Neuronal stem cell (in vitro differentiated cells): ENCODE data around the gene BCL2.
"Not testable (repeated sequence)": the region's sequence is repeated elsewhere in the genome, so short reads cannot be mapped to it uniquely, and the experiment has no call there.

Experiments
- DNase-seq: peaks from one replicate; pipeline ENCODE4 v3.0.0-alpha.2; 2013; ENCODE audit warnings: low spot score
- H2AFZ ChIP-seq: one replicate; pipeline ENCODE4 v1.6.1; 2013; ENCODE audit warnings: mild to moderate bottlenecking, low read length, inconsistent platforms
- H2AK5ac ChIP-seq: 2 replicates; pipeline ENCODE4 v1.6.1; 2013; ENCODE audit warnings: low read depth, mild to moderate bottlenecking, inconsistent platforms, low read length, moderate library complexity, mixed read lengths
- H2BK120ac ChIP-seq: 2 replicates; pipeline ENCODE4 v1.6.1; 2013; ENCODE audit warnings: low read depth, mild to moderate bottlenecking, inconsistent platforms, low read length, moderate library complexity, mixed read lengths
- H2BK12ac ChIP-seq: one replicate; pipeline ENCODE4 v1.6.1; 2013; ENCODE audit warnings: low read length, inconsistent platforms
- H2BK15ac ChIP-seq: 2 replicates; pipeline ENCODE4 v1.6.1; 2013; ENCODE audit warnings: mild to moderate bottlenecking, low read length, inconsistent platforms, mixed read lengths
- H2BK5ac ChIP-seq: one replicate; pipeline ENCODE4 v1.6.1; 2013; ENCODE audit warnings: inconsistent platforms, mild to moderate bottlenecking, low read length, moderate library complexity
- H3K14ac ChIP-seq: one replicate; pipeline ENCODE4 v1.6.1; 2013; ENCODE audit warnings: low read length, inconsistent platforms
- H3K18ac ChIP-seq: 2 replicates; pipeline ENCODE4 v1.6.1; 2013; ENCODE audit warnings: low read length, inconsistent platforms
- H3K23ac ChIP-seq: 2 replicates; pipeline ENCODE4 v1.6.1; 2013; ENCODE audit warnings: low read depth, mild to moderate bottlenecking, mixed read lengths, low read length, inconsistent platforms; ENCODE audit not compliant: poor library complexity
- H3K27ac ChIP-seq: replicated peaks from 3 replicates; pipeline ENCODE4 v1.5.1; 2013; ENCODE audit warnings: low read length, inconsistent platforms
- H3K27me3 ChIP-seq, 3 experiments: 2 replicates each; pipeline ENCODE4 v1.6.1; 2013; ENCODE audit warnings: low read length in 3 of 3, mild to moderate bottlenecking in 2 of 3, inconsistent platforms in 1 of 3, low read depth in 1 of 3, mixed read lengths in 1 of 3, moderate library complexity in 1 of 3; ENCODE audit not compliant: control insufficient read depth in 3 of 3, insufficient read depth in 3 of 3
- H3K36me3 ChIP-seq, 2 donors: replicated peaks in 1 of 2; 2 replicates each; pipeline ENCODE4 v1.6.1; 2013; ENCODE audit warnings: low read length in 2 of 2; ENCODE audit not compliant: control insufficient read depth in 2 of 2, insufficient read depth in 2 of 2
- H3K4ac ChIP-seq: 2 replicates; pipeline ENCODE4 v1.6.1; 2013; ENCODE audit warnings: inconsistent platforms, mild to moderate bottlenecking, low read length, moderate library complexity
- H3K4me1 ChIP-seq, 2 donors: 1 replicate in 1 of 2; 2 replicates in 1 of 2; pipeline ENCODE4 v1.6.1; 2013; ENCODE audit warnings: low read length in 2 of 2, low read depth in 1 of 2; ENCODE audit not compliant: control insufficient read depth in 2 of 2, insufficient read depth in 1 of 2
- H3K4me2 ChIP-seq: one replicate; pipeline ENCODE4 v1.6.1; 2013; ENCODE audit warnings: mild to moderate bottlenecking, low read length, inconsistent platforms; ENCODE audit not compliant: insufficient read depth, poor library complexity, severe bottlenecking
- H3K4me3 ChIP-seq, 2 donors: 2 replicates each; pipeline ENCODE4 v1.5.1; 2013; ENCODE audit warnings: low read length in 2 of 2, mild to moderate bottlenecking in 2 of 2, inconsistent platforms in 1 of 2, moderate library complexity in 1 of 2
- H3K79me1 ChIP-seq: one replicate; pipeline ENCODE4 v1.6.1; 2013; ENCODE audit warnings: low read depth, mild to moderate bottlenecking, inconsistent platforms, low read length, moderate library complexity
- H3K9ac ChIP-seq: one replicate; pipeline ENCODE4 v1.6.1; 2013; ENCODE audit warnings: mild to moderate bottlenecking, low read depth, low read length, inconsistent platforms; ENCODE audit not compliant: poor library complexity
- H3K9me3 ChIP-seq, 2 donors: replicated peaks in 1 of 2; 2 replicates each; pipeline versions ENCODE3 to v1.6.1; 2013; ENCODE audit warnings: low read length in 2 of 2, mild to moderate bottlenecking in 2 of 2, inconsistent platforms in 1 of 2, low read depth in 1 of 2, mixed read lengths in 1 of 2, moderate library complexity in 1 of 2; ENCODE audit not compliant: control insufficient read depth in 2 of 2, insufficient read depth in 1 of 2
- H4K8ac ChIP-seq: one replicate; pipeline ENCODE4 v1.6.1; 2013; ENCODE audit warnings: low read depth, mild to moderate bottlenecking, inconsistent platforms, low read length, moderate library complexity
- H4K91ac ChIP-seq: one replicate; pipeline ENCODE4 v1.6.1; 2013; ENCODE audit warnings: low read length, low read depth, mild to moderate bottlenecking, inconsistent platforms; ENCODE audit not compliant: poor library complexity
- WGBS, 2 donors: extraction: QIAGEN DNeasy Blood & Tissue Kit; methylation state at CpG; one replicate each; pipeline ENCODE4 v1.1.7; 2013; ENCODE audit warnings: missing lambda C conversion rate in 2 of 2, mixed read lengths in 1 of 2; ENCODE audit not compliant: insufficient read length in 2 of 2, insufficient replicate concordance in 1 of 2; ENCODE audit errors: extremely low coverage in 2 of 2; 5-methylcytosine and 5-hydroxymethylcytosine counted together

The BCL2 gene

DNA sequence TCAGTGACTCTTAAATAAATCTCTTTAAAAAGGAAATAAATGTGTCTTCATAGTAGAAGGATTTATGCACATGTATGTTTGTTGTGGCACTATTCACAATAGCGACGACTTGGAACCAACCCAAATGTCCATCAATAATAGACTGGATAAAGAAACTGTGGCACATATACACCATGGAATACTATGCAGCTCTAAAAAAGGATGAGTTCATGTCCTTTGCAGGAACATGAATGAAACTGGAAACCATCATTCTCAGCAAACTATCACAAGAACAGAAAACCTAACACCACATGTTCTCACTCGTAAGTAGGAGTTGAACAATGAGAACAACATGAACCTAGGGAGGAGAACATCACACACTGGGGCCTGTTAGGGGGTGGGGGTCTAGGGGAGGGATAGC lies 118.1 kb downstream of the BCL2 start:
- H3K27ac ChIP-seq, H3K14ac ChIP-seq, H4K8ac ChIP-seq, H3K4me1 ChIP-seq, H3K4me3 ChIP-seq, H3K9me3 ChIP-seq, H3K4ac ChIP-seq, H3K36me3 ChIP-seq, H3K79me1 ChIP-seq, H2BK120ac ChIP-seq, H3K4me2 ChIP-seq, H2AFZ ChIP-seq, H3K23ac ChIP-seq, H2BK12ac ChIP-seq, DNase-seq, H2BK15ac ChIP-seq, H4K91ac ChIP-seq, H3K9ac ChIP-seq, H3K27me3 ChIP-seq, H2BK5ac ChIP-seq, H3K18ac ChIP-seq, H2AK5ac ChIP-seq: not testable (repeated sequence)
- no CpG with 5 or more reads among the region's 3 CpGs for WGBS, 2 donors

DNA sequence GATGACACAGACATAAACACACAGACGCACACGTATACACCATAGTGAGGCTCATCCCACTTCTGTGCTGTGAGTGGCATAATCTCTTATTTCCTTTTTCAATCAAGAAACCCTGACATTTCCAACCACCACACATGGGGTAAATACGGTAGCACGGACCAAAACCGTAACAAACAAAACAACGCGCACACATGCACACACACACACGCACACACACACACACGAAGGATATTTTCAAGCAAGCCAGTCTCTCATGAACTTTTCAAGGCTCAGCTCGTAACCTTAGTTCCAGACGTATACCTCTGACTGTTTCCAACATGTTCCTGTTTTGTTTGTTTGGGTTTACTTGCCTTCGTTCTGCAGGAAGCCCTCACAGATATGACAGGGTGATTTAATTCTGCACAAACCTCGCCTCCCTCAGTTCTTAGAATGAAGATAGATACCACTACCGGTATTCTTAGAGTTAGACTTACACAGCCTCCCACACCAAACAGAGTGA lies 119.8 kb downstream of the BCL2 start:
- H4K8ac ChIP-seq = no peak overlapping the region
- no peak overlapping the region for H2AK5ac ChIP-seq
- no peak for DNase-seq
- no peak overlapping the region for H3K27ac ChIP-seq
- no peak overlapping the region for H3K4me2 ChIP-seq
- no peak overlapping the region for H3K4ac ChIP-seq
- peaks cover 9% of the 10 kb centered on the region for H3K79me1 ChIP-seq
- no peak overlapping the region for H3K18ac ChIP-seq
- no peak overlapping the region for H4K91ac ChIP-seq
- H2BK15ac ChIP-seq = no peak overlapping the region
- no peak overlapping the region for H2BK120ac ChIP-seq
- no peak overlapping the region for H2BK12ac ChIP-seq
- H2BK5ac ChIP-seq = no peak overlapping the region
- H3K4me3 ChIP-seq = peak overlapping the region in 1 of 2 donors; percentile 41
- H3K9me3 ChIP-seq = peaks cover 0 to 7% of the 10 kb centered on the region in 2 donors
- no peak overlapping the region for H3K14ac ChIP-seq
- H3K4me1 ChIP-seq = peaks cover 5 to 6% of the 10 kb centered on the region in 2 donors
- no CpG with 5 or more reads among the region's 14 CpGs for WGBS, 2 donors
- no peak overlapping the region for H3K9ac ChIP-seq
- H3K27me3 ChIP-seq = no peaks in the 10 kb centered on the region
- H3K36me3 ChIP-seq = no peaks in the 10 kb centered on the region
- no peak overlapping the region for H3K23ac ChIP-seq
- no peak overlapping the region for H2AFZ ChIP-seq

DNA sequence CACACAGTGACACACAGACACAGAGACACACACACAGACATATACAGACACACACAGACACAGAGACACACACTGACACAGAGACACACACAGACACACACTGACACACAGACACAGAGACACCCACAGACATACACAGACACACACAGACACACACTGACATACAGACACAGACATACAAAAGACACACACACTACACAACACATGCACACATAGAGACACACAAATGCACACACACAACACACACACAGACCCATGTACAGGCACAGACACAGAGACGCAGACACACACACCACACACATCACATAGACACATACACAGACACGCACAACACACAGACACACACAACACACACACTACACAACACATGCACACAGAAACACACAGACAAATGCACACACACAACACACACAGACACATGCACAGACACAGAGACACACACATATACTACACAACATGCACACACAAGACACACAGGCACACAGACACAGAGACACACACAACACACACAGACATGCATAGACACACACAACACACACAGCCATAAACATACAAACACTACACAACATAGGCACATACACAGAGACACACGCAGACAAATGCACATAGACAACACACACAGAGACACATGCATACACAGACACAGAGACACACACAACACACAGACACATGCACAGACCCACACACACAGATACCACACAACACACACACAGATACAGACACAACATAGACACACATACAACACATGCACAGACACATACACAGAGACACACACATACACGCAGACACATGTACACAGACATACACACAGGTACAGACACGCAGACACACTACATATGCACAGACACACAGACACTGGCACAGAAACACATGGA lies 120.5 kb downstream of the BCL2 start:
- Histone ChIP-seq H3K4me3 (peak overlapping the region in 1 of 2 donors; percentile 41), H4K8ac (peak overlapping the region; percentile 45)
- WGBS, 2 donors = no CpG with 5 or more reads among the region's 5 CpGs

DNA sequence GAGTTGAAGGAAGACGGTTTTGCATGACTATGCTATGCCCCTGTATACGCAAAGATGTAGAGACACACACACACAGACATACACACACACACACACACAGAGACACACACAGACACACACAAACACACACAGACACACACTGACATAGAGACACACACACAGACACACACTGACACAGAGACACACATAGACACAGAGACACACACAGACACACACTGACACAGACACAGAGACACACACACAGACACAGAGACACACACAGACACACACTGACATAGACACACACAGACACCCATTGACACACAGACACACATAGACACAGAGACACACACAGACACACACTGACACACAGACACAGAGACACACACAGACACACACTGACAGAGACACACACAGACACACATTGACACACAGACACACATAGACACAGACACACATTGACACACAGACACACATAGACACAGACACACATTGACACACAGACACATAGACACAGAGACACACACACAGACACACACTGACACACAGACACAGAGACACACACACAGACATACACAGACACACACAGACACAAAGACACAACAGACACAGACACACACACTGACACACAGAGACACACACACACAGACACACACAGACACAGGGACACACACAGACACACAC lies 121.3 kb downstream of the BCL2 start:
- Histone ChIP-seq H3K36me3 (no peaks in the 10 kb centered on the region), H3K27me3 (no peaks in the 10 kb centered on the region), H2BK120ac (no peak overlapping the region), H3K4me2 (no peak overlapping the region), H4K8ac (peak overlapping the region; percentile 45), H3K9me3 (peaks cover 0 to 7% of the 10 kb centered on the region in 2 donors), H3K18ac (no peak overlapping the region), H3K23ac (no peak overlapping the region), H2BK12ac (no peak overlapping the region), H3K4me1 (peaks cover 5 to 6% of the 10 kb centered on the region in 2 donors), H3K4ac (no peak overlapping the region), H2BK5ac (no peak overlapping the region), H3K4me3 (peak overlapping the region in 1 of 2 donors; percentile 23), H3K27ac (no peak overlapping the region), H2AK5ac (no peak overlapping the region), H3K9ac (peak overlapping the region; percentile 35), H2BK15ac (no peak overlapping the region), H2AFZ (no peak overlapping the region), H3K14ac (peak overlapping the region; percentile 59), H3K79me1 (peaks cover 9% of the 10 kb centered on the region), H4K91ac (peak overlapping the region; percentile 25)
- no peak for DNase-seq
- WGBS, 2 donors = no CpG with 5 or more reads among the region's 2 CpGs

More for the DNA sequence above, 120.5 kb downstream of the BCL2 start:
- Histone ChIP-seq H3K36me3 (no peaks in the 10 kb centered on the region), H3K27ac (no peak overlapping the region), H2BK15ac (no peak overlapping the region), H2BK5ac (no peak overlapping the region), H3K4me2 (no peak overlapping the region), H3K9me3 (peaks cover 0 to 7% of the 10 kb centered on the region in 2 donors), H3K23ac (no peak overlapping the region), H3K14ac (peak overlapping the region; percentile 59), H2AK5ac (no peak overlapping the region), H4K91ac (no peak overlapping the region), H3K4me1 (peaks cover 5 to 6% of the 10 kb centered on the region in 2 donors), H3K9ac (peak overlapping the region; percentile 35), H3K18ac (peak overlapping the region; percentile 15), H2BK120ac (no peak overlapping the region), H2BK12ac (no peak overlapping the region), H3K27me3 (no peaks in the 10 kb centered on the region), H3K79me1 (peaks cover 9% of the 10 kb centered on the region), H2AFZ (no peak overlapping the region), H3K4ac (no peak overlapping the region)
- DNase-seq = no peak
